DOHH2 (cell line): Measurements from ENCODE around the gene PRICKLE4.

ENCODE experiments used
- H3F3A ChIP-seq: fragments of 200-600 bp; sonication (generic), shearing (Covaris generic); 2 replicates; pipeline ENCODE4 v1.6.0; 2016; ENCODE audit warnings: antibody characterized with exemption, mild to moderate bottlenecking; ENCODE audit not compliant: control insufficient read depth, insufficient read depth
- H3K27ac ChIP-seq: fragments of 200-600 bp; sonication (generic); 2 replicates; pipeline ENCODE4 v1.5.1; 2014; ENCODE audit warnings: low read depth, mild to moderate bottlenecking, low read length, moderate library complexity
- H3K27me3 ChIP-seq: fragments of 200-600 bp; sonication (generic); 2 replicates; pipeline ENCODE4 v1.6.1; 2014; ENCODE audit warnings: mild to moderate bottlenecking, low read length, mixed read lengths; ENCODE audit not compliant: control insufficient read depth
- H3K36me3 ChIP-seq: fragments of 200-600 bp; sonication (generic); 2 replicates; pipeline ENCODE4 v1.6.1; 2014; ENCODE audit warnings: mild to moderate bottlenecking, low read length, moderate library complexity, mixed read lengths; ENCODE audit not compliant: control insufficient read depth
- H3K4me1 ChIP-seq: fragments of 200-600 bp; sonication (generic); 2 replicates; pipeline ENCODE4 v1.6.1; 2014; ENCODE audit warnings: mild to moderate bottlenecking, low read length, mixed read lengths; ENCODE audit not compliant: control insufficient read depth
- H3K4me2 ChIP-seq: fragments of 200-600 bp; sonication (generic); 2 replicates; pipeline ENCODE4 v1.6.0; 2014; ENCODE audit warnings: mild to moderate bottlenecking, low read length, moderate library complexity
- H3K4me3 ChIP-seq: fragments of 200-600 bp; sonication (generic); 2 replicates; pipeline ENCODE4 v1.5.1; 2014; ENCODE audit warnings: mild to moderate bottlenecking, low read length, mixed read lengths
- H3K79me2 ChIP-seq: fragments of 200-600 bp; sonication (generic); 2 replicates; pipeline ENCODE4 v1.6.1; 2014; ENCODE audit warnings: mild to moderate bottlenecking, low read length, mixed read lengths; ENCODE audit not compliant: control insufficient read depth
- H3K9me2 ChIP-seq: fragments of 200-600 bp; sonication (generic); replicated peaks from 2 replicates; pipeline ENCODE4 v1.6.1; 2014; ENCODE audit warnings: mild to moderate bottlenecking, low read length, mixed read lengths; ENCODE audit not compliant: control insufficient read depth
- H3K9me3 ChIP-seq: fragments of 200-600 bp; sonication (generic); 2 replicates; pipeline ENCODE4 v1.6.1; 2014; ENCODE audit warnings: antibody characterized with exemption, low read length, mixed read lengths; ENCODE audit not compliant: control insufficient read depth, insufficient read depth
- H4K20me1 ChIP-seq: fragments of 200-600 bp; sonication (generic); 2 replicates; pipeline ENCODE4 v1.6.0; 2014; ENCODE audit warnings: low read depth, mild to moderate bottlenecking, antibody characterized with exemption, low read length, moderate library complexity; ENCODE audit not compliant: control insufficient read depth, insufficient read depth
- EZH2phosphoT487 ChIP-seq: fragments of 200-600 bp; sonication (generic); IDR thresholded peaks from 2 replicates; pipeline ENCODE4 v1.6.1; 2017; ENCODE audit warnings: borderline replicate concordance, mild to moderate bottlenecking, antibody characterized with exemption, low read length, moderate library complexity, mixed read lengths
- TF ChIP-seq, protein P1 (sequence below): fragments of 200-600 bp; sonication (generic); IDR thresholded peaks from one replicate; pipeline ENCODE4 v1.5.1; 2014; ENCODE audit warnings: antibody characterized with exemption, mild to moderate bottlenecking, low read depth, low read length; ENCODE audit not compliant: poor library complexity, severe bottlenecking

PRICKLE4 gene

DNA sequence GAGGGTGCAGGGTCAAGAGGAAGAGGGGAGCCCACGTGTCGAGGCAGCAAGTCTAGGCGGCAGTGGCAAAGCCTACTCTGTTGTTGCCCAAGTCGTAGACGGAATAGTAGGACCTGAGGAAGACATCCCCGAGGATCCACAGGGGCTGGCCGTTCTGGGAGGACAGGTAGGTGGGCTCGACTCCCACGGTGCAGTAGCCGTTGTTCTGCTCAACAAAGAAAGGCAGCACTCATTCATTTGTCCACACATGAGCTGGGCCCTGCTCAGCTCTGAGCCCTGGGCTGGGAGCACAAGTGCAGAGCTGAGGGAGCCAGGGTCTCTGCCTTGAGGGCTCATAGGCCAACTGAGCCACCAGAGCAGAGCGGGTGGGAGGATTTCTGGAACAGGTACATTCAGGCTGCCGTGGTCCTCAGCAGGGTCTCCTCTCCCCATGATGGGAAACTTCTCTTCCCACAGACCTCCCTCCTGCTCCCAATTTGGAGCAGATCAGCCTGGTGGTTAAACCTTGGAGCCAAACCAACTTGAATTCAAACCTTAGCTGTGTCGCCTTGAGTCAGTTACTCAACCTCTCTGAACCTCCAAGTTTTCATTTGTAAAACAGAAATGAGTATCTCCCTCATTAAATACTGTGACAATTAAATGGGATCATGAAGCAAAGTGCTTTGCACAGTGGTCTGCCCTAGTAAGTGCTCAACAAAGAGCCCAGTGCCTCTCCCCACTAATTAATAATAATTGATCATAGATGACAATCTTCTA is 43.6 kb upstream of the PRICKLE4 start:
- H3K4me3 ChIP-seq = no peak overlapping the region
- no peaks in the 10 kb centered on the region; the same call in 1 of the 2 replicates for H3F3A ChIP-seq
- H3K9me2 ChIP-seq = no peaks in the 10 kb centered on the region
- TF ChIP-seq EZH2phosphoT487 = no peak
- TF ChIP-seq, protein P1, sequence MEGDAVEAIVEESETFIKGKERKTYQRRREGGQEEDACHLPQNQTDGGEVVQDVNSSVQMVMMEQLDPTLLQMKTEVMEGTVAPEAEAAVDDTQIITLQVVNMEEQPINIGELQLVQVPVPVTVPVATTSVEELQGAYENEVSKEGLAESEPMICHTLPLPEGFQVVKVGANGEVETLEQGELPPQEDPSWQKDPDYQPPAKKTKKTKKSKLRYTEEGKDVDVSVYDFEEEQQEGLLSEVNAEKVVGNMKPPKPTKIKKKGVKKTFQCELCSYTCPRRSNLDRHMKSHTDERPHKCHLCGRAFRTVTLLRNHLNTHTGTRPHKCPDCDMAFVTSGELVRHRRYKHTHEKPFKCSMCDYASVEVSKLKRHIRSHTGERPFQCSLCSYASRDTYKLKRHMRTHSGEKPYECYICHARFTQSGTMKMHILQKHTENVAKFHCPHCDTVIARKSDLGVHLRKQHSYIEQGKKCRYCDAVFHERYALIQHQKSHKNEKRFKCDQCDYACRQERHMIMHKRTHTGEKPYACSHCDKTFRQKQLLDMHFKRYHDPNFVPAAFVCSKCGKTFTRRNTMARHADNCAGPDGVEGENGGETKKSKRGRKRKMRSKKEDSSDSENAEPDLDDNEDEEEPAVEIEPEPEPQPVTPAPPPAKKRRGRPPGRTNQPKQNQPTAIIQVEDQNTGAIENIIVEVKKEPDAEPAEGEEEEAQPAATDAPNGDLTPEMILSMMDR = no peak
- H3K27ac ChIP-seq = no peak overlapping the region
- peaks cover 27% of the 10 kb centered on the region for H3K4me1 ChIP-seq
- no peak overlapping the region for H3K4me2 ChIP-seq
- H3K79me2 ChIP-seq = peaks cover 20% of the 10 kb centered on the region
- H3K9me3 ChIP-seq = no peaks in the 10 kb centered on the region
- H3K27me3 ChIP-seq = peaks cover 6% of the 10 kb centered on the region; the same call in 1 of the 2 replicates
- H4K20me1 ChIP-seq = no peaks in the 10 kb centered on the region
- H3K36me3 ChIP-seq = peaks cover 15% of the 10 kb centered on the region

DNA sequence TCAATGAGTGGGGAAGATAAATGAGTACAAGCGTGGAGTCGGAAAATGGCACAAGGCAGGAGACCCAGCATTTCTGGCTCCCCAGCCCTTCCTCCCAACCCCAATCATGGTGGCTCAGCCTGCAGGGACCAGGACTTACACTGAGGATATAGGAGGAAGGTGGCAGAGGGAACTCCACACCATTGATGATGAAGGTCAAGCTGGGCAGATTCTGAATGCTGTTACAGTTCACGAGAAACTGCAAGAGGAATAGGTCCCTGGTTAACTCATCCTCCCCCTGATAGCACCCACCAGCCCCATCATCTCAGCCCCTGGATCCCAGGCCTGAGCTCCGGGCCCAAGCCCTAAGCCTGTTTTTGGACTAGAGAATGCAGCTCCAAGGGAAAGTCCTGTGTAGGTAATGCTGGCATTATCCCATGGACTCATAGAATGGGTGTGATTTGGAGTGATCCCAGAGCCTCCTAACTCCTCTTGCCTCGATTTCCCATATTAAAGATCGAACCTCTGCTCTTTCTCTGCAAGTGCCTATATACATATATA is 42.9 kb upstream of the PRICKLE4 start:
- Histone ChIP-seq H4K20me1 (no peaks in the 10 kb centered on the region), H3K9me2 (no peaks in the 10 kb centered on the region)
- TF ChIP-seq, protein P1 = no peak
- no peak for TF ChIP-seq EZH2phosphoT487

DNA sequence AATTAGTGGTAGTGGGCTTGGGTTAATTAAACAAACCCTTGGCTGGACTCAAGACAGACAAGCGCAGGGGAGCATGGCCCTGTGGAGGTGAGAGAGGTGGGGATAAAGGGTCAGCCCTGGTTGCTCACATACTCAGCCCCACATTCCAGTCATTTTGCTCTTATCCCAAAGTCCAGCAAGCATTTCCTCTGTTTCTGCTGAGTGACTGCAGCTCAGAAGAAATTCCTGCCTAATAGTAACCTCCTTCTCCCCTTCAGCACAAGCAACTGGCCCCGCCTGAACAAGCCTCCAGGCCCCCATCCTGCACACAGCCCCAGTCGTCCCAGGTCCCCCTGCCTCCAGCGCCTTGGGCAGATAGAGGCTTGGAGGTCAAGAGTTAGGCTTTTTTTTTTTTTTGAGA is 41.5 kb upstream of the PRICKLE4 start:
- no peak overlapping the region for H3K27ac ChIP-seq

More for the DNA sequence above, 42.9 kb upstream of the PRICKLE4 start:
- Histone ChIP-seq H3K27ac (no peak overlapping the region), H3K4me1 (peaks cover 21% of the 10 kb centered on the region), H3F3A (no peaks in the 10 kb centered on the region; the same call in 1 of the 2 replicates), H3K9me3 (no peaks in the 10 kb centered on the region), H3K79me2 (peaks cover 13% of the 10 kb centered on the region), H3K27me3 (peaks cover 6% of the 10 kb centered on the region; the same call in 1 of the 2 replicates), H3K4me2 (no peak overlapping the region), H3K36me3 (peaks cover 10% of the 10 kb centered on the region), H3K4me3 (no peak overlapping the region)

More for the DNA sequence above, 41.5 kb upstream of the PRICKLE4 start:
- Histone ChIP-seq H3K27me3 (peaks cover 6% of the 10 kb centered on the region; the same call in 1 of the 2 replicates), H3K4me3 (no peak overlapping the region), H3F3A (no peaks in the 10 kb centered on the region), H3K9me2 (no peaks in the 10 kb centered on the region), H3K36me3 (no peaks in the 10 kb centered on the region), H3K4me1 (peaks cover 7% of the 10 kb centered on the region), H4K20me1 (no peaks in the 10 kb centered on the region), H3K79me2 (no peaks in the 10 kb centered on the region), H3K4me2 (no peak overlapping the region), H3K9me3 (no peaks in the 10 kb centered on the region)
- no peak for TF ChIP-seq EZH2phosphoT487
- TF ChIP-seq, protein P1 = no peak
